ENCODE results near the gene UTP14A. TPM values are rescaled to one million over a fixed set of nuclear protein-coding genes. Genes with fewer than 3 reads are reported as not detected.

The UTP14A gene
- total and polyA plus RNA-seq, 2 donors (not counting 3 experiments of a cell fraction or from before 2014, with no cell fraction given), result 6.5 to 27.7 TPM

DNA sequence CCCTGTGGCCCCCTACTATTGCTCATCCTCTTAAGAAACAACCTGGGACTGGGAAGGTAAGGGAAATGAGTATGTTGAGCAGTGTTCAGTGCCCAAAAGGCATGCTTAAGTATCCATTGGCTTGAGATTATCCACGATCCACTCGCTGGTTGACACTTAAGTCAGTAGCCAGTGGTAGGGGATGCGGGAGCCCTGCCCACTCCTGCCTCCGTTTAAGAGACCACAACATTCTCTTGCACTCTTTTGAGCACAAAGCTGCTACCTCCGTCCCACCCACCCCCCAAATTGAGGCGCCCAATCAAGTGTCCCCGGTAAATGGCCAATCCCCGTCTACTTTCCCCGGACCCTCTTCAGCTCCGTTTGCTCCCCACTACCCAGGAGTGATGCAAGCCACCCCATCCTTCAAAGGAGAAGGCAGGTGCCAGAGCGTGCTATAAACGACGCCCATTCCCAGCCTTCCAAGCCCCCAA is 25.0 kb downstream of the UTP14A start:
- peaks cover 6% of the 10 kb centered on the region for H3K4me1 ChIP-seq (ENCODE audit: control insufficient read depth, extremely low read depth, insufficient read depth, low read length)
- H3K27ac ChIP-seq (ENCODE audit: insufficient read depth, low read depth, low read length), result peak overlapping the region; percentile 68
- peaks cover 4 to 8% of the 10 kb centered on the region in 2 experiments for H3K27me3 ChIP-seq (ENCODE audit: control insufficient read depth in 2 of 2, insufficient read depth in 2 of 2, low read length in 2 of 2)
- H4K20me1 ChIP-seq (replicated peaks; ENCODE audit: control insufficient read depth, extremely low read depth, insufficient read depth, low read length), result no peaks in the 10 kb centered on the region
- intact Hi-C loops (cut with micrococcal nuclease) (loop anchor here (1.0 to 5.0 kb wide), 2 partner anchors 129 to 324 kb away; no protein-coding TSS in a partner anchor), dilution Hi-C loops (cut with MboI; ENCODE audit: extremely low pct_ligation_motif_present, low sequenced_read_pairs) (no loop called here)
- CTCF ChIA-PET, result interaction anchor here (1.0 to 1.2 kb wide), 2 partner anchors 130 to 149 kb away, joined by 3 to 5 read pairs; no protein-coding TSS in a partner anchor
- peak overlapping the region; percentile 85 for H3K4me2 ChIP-seq (ENCODE audit: insufficient read depth, low read length)
- BruUV-seq (replicated peaks), result no TSS peak
- FAIRE-seq, result peak; percentile 60
- peak overlapping the region; percentile 69 to 74 (median 71) for H3K4me3 ChIP-seq (replicated peaks in 1 of 3; ENCODE audit: insufficient read depth in 1 of 3, low read depth in 1 of 3, low read length in 3 of 3)
- no peak for DNase-seq (ENCODE audit: low read depth, low spot score)
- POLR2A ChIA-PET, result interaction anchor here (0.9 kb wide), 1 partner anchor 25 kb away, joined by 5 read pairs; the partner anchor contains the start of gene UTP14A
- no peaks in the 10 kb centered on the region for H3K9me3 ChIP-seq (replicated peaks; ENCODE audit: control insufficient read depth, insufficient read depth, low read length)
- TF ChIP-seq POLR2A (IDR thresholded peaks at IDR 0.05; ENCODE audit: low read depth, low read length) (no peak), JUN (IDR thresholded peaks at IDR 0.05; ENCODE audit: borderline replicate concordance, insufficient read depth, insufficient read length, low read depth) (no peak), FOS (IDR thresholded peaks at IDR 0.05; ENCODE audit: borderline replicate concordance, insufficient read depth, low read length) (no peak), POLR2AphosphoS5 (IDR thresholded peaks at IDR 0.05; ENCODE audit: insufficient read depth, low read depth, low read length) (no peak), GATA2 (IDR thresholded peaks at IDR 0.05; ENCODE audit: insufficient read depth, insufficient read length, low read depth, low read length) (no peak), EZH2 (IDR thresholded peaks at IDR 0.05; ENCODE audit: borderline replicate concordance, low read depth, low read length, severe bottlenecking) (no peak), MYC (IDR thresholded peaks at IDR 0.05; ENCODE audit: low read depth, low read length) (no peak)
- TF ChIP-seq, protein P1, sequence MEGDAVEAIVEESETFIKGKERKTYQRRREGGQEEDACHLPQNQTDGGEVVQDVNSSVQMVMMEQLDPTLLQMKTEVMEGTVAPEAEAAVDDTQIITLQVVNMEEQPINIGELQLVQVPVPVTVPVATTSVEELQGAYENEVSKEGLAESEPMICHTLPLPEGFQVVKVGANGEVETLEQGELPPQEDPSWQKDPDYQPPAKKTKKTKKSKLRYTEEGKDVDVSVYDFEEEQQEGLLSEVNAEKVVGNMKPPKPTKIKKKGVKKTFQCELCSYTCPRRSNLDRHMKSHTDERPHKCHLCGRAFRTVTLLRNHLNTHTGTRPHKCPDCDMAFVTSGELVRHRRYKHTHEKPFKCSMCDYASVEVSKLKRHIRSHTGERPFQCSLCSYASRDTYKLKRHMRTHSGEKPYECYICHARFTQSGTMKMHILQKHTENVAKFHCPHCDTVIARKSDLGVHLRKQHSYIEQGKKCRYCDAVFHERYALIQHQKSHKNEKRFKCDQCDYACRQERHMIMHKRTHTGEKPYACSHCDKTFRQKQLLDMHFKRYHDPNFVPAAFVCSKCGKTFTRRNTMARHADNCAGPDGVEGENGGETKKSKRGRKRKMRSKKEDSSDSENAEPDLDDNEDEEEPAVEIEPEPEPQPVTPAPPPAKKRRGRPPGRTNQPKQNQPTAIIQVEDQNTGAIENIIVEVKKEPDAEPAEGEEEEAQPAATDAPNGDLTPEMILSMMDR (IDR thresholded peaks at IDR 0.05; ENCODE audit: extremely low read depth in 1 of 2, insufficient read depth in 1 of 2, low read depth in 1 of 2, low read length in 2 of 2), result no peak
- TF ChIP-seq, protein P2, sequence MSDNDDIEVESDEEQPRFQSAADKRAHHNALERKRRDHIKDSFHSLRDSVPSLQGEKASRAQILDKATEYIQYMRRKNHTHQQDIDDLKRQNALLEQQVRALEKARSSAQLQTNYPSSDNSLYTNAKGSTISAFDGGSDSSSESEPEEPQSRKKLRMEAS (IDR thresholded peaks at IDR 0.05; ENCODE audit: insufficient read depth, insufficient read length), result no peak
- H3K9me1 ChIP-seq (replicated peaks; ENCODE audit: control insufficient read depth, extremely low read depth, insufficient read depth, low read length), result no peaks in the 10 kb centered on the region
- H3K79me2 ChIP-seq (ENCODE audit: control insufficient read depth, insufficient read depth, low read length), result no peaks in the 10 kb centered on the region
- H3K36me3 ChIP-seq (ENCODE audit: control insufficient read depth in 2 of 2, extremely low read depth in 1 of 2, insufficient read depth in 2 of 2, low read length in 2 of 2), result peaks cover 2 to 5% of the 10 kb centered on the region in 2 experiments
- peak overlapping the region; percentile 95 for H2AFZ ChIP-seq (ENCODE audit: low read depth, low read length)
- H3K9ac ChIP-seq (replicated peaks; ENCODE audit: extremely low read depth, insufficient read depth, low read length), result peak overlapping the region; percentile 75

All from endothelial cell of umbilical vein (primary cell).